Naive B cell (primary cell): ENCODE data around the gene MYO18A. TPM values are rescaled to one million over a fixed set of nuclear protein-coding genes. Genes with fewer than 3 reads are reported as not detected.

Experiments used
- ATAC-seq, 2 donors: fragments of 150-1000 bp; cut with Tn5 transposase; 2 replicates each; pipeline ENCODE4 v1.10.0; 2021; ENCODE audit warnings: low read depth in 2 of 2, mild to moderate bottlenecking in 2 of 2, moderate library complexity in 2 of 2
- DNase-seq: peaks from one replicate; pipeline ENCODE4 v3.0.0; 2022
- H3K27ac Mint-ChIP-seq, 6 donors: one replicate each; pipeline ENCODE4 v1.8.0; 2020 to 2022; ENCODE audit warnings: mild to moderate bottlenecking in 6 of 6, mixed read lengths in 6 of 6, moderate library complexity in 5 of 6, inconsistent platforms in 2 of 6
- H3K27me3 Mint-ChIP-seq, 3 donors: one replicate each; pipeline ENCODE4 v1.8.0; 2021 to 2022; ENCODE audit warnings: mixed read lengths in 3 of 3, mild to moderate bottlenecking in 1 of 3
- H3K36me3 Mint-ChIP-seq, 2 donors: one replicate each; pipeline ENCODE4 v1.8.0; 2020 to 2022; ENCODE audit warnings: mixed read lengths in 2 of 2, inconsistent platforms in 1 of 2, mild to moderate bottlenecking in 1 of 2
- H3K4me1 Mint-ChIP-seq, 3 donors: one replicate each; pipeline ENCODE4 v1.8.0; 2020 to 2022; ENCODE audit warnings: mixed read lengths in 3 of 3, inconsistent platforms in 1 of 3, mild to moderate bottlenecking in 1 of 3, moderate library complexity in 1 of 3
- H3K4me3 Mint-ChIP-seq, 8 donors: one replicate each; pipeline ENCODE4 v1.8.0; 2020 to 2022; ENCODE audit warnings: mild to moderate bottlenecking in 8 of 8, mixed read lengths in 8 of 8, moderate library complexity in 8 of 8, inconsistent platforms in 2 of 8
- H3K9me3 Mint-ChIP-seq, 7 donors: one replicate each; pipeline ENCODE4 v1.8.0; 2020 to 2022; ENCODE audit warnings: mixed read lengths in 7 of 7, mild to moderate bottlenecking in 5 of 7, inconsistent platforms in 2 of 7, moderate library complexity in 1 of 7
- polyA plus RNA-seq, 6 donors: library from polyadenylated mRNA; unstranded; fragments of 300-500 nt; fragmentation: Illumina TruSeq; gene quantifications; one replicate each; pipeline ENCODE4 v1.2.3, GENCODE V29; 2021; ENCODE audit warnings: low read depth in 6 of 6

The MYO18A gene
- polyA plus RNA-seq, 6 donors from 2014 or later, result 5.1 to 51.6 (median 17.0) TPM

DNA sequence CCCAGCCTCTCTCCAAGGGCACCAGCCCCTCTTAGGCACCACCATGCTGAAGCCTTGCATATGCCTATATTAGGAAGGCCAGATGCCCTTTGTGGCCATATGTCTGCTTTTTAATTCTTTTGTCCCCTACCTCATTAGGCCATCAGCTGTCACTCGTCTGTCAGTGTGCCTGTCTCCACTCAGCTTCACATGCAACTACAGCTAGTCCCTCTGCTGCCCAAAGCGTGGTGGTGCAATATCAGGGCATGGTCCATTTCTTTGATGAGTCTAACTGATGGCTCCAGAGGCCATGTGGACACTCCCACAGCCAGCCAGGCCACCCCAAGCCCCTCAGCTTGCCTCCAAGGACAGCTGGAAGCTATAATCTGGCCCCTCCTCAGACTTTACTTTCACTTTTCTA, 36.3 kb downstream of the MYO18A start:
- Mint-ChIP-seq H3K36me3 (no peaks in the 10 kb centered on the region), H3K4me1 (peaks cover 58 to 73% (median 70%) of the 10 kb centered on the region in 3 donors), H3K4me3 (peak overlapping the region in 2 of 8 donors; percentile 63 to 67), H3K9me3 (no peaks in the 10 kb centered on the region), H3K27me3 (no peaks in the 10 kb centered on the region), H3K27ac (peak overlapping the region in 4 of 6 donors; percentile 67 to 93 (median 82))
- DNase-seq (no peak), ATAC-seq (no peak)

DNA sequence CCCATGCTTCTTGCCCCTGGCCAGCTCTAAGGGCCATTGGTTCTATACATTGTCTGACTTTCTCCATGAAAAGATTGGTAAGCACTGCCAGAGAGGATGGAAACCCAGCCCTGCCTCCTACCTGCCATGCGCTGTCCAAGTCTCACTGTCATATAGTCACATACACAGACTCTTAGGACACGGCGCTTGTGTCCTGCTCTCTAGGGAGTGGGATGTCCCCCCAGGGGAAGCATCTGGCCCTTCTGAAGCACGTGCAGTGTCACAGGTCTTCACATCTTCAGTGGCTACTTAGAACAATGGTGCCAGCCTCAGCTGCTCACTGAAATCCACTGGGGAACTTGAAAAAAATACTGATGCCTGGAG, 38.7 kb downstream of the MYO18A start:
- DNase-seq, result no peak
- ATAC-seq, result no peak
- Mint-ChIP-seq H3K4me3 (peak overlapping the region; percentile 86 to 97 (median 95)), H3K4me1 (peaks cover 64 to 81% (median 73%) of the 10 kb centered on the region in 3 donors), H3K27me3 (no peaks in the 10 kb centered on the region), H3K36me3 (no peaks in the 10 kb centered on the region), H3K9me3 (no peaks in the 10 kb centered on the region), H3K27ac (peak overlapping the region; percentile 47 to 98 (median 97))

DNA sequence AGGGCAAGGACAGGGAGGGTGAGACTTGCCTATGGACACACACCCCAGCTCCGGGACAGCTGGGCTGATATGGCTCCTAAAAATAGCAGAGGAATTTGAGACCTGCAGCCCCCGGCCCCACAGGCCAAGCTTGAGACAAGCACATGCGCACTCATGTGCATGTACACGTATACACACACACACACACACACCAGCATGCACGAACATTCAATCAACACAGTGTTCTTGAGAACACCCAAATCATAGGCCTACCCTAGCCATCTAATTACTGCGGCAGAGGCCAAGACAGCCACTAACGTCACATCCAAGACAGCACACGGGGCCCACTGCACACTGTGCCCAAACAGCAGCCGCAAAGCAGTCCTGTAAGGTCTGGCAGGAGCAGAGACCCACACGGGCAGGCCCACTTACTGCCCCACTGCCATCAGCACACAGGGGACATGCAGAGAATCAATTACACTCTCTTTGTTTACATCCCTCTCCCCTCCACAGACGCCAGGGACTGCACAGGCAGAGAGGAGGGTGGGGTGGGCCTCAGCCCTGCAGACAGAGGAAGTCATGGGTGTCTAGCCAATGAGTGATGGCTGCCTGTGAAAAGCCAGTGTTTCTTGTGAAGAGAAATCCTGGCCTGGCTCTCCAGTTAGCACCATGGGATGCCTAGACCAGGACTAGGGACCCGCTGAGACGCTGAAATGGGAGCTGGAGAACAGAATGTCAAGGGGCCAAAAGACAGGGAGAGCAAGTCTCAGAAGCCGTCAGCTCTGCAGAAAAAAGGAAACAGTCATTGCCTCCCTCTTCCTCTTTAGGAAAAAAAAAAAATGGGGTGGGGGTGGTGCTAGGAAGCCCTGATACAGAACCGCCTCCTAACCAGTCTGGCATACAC, 39.3 kb downstream of the MYO18A start:
- DNase-seq, result peak; percentile 69
- Mint-ChIP-seq H3K9me3 (no peaks in the 10 kb centered on the region), H3K27me3 (no peaks in the 10 kb centered on the region), H3K4me3 (peak overlapping the region; percentile 86 to 97 (median 95)), H3K27ac (peak overlapping the region; percentile 47 to 98 (median 97)), H3K4me1 (peaks cover 62 to 82% (median 70%) of the 10 kb centered on the region in 3 donors), H3K36me3 (no peaks in the 10 kb centered on the region)
- peak; percentile 61 to 69 for ATAC-seq

DNA sequence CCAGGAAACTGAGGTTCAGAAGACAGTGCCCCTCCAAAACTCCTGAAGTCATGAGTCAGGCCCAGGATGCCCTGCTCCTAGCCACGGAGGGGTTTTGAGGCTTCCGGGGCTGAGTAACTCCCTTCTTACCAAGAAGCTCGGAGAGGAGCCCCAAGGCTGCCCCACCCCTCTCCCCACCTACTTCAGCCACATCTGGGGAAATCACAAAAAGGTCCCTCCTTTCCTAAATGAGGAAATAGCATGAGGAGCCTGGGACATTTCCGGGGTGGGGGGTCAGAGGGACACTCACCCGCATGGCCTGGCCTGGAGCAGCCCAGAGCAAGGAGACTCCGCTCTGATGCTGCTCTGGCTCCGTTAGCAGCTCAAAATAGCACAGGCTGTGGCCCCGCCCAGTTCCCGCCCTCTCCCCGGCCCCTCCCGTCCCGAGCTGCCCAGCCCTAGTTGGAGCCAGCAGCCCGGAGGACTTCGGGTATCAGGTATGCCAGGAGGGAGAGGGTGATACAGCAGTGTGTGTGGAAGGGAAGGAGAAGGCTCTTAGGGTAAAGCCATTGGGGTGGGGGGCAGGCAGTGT, 40.1 kb downstream of the MYO18A start:
- DNase-seq (no peak), ATAC-seq (peak; percentile 39 to 46)
- Mint-ChIP-seq H3K4me1 (peaks cover 55 to 79% (median 63%) of the 10 kb centered on the region in 3 donors), H3K4me3 (peak overlapping the region; percentile 86 to 97 (median 95)), H3K9me3 (no peaks in the 10 kb centered on the region), H3K27ac (peak overlapping the region; percentile 20 to 98 (median 97)), H3K36me3 (no peaks in the 10 kb centered on the region), H3K27me3 (no peaks in the 10 kb centered on the region)

DNA sequence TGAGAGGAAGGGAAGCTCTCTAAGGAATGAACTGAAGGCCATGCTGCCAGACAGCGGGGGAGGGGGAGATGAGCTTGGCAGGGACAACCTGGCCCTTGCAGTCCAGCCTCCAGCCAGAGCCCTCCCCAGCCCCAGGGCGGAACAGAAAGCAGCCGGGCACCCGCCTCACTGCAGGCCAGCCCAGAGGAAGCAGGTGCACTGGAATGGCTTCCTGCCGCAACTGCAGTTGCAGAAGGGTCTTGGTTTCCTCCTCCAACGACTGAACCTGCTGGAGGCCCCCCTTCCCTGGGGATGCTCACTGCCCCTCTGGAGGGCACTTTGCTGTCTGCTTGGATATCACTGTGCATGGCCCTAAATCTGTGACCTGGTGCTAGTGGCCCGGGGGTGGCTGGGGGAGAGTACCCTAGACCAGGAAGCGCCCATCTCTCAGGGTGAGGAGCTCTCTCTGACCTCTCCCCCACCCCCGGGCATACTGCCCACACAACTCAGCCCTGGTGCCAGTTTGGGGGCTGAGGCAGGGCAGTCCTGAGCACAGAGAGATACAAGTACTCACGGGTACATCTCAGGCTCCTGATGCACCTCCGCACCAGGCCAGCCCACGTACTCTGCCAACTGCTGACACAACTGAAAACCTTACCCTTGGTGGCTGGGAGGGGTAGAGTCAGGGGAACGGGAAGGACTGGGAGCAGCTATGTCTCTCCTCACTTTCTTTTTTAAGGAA, 41.1 kb downstream of the MYO18A start:
- Mint-ChIP-seq H3K4me1 (peaks cover 49 to 77% (median 57%) of the 10 kb centered on the region in 3 donors), H3K27ac (peak overlapping the region; percentile 74 to 97 (median 96)), H3K9me3 (no peaks in the 10 kb centered on the region), H3K27me3 (no peaks in the 10 kb centered on the region), H3K4me3 (peak overlapping the region; percentile 86 to 97 (median 95)), H3K36me3 (no peaks in the 10 kb centered on the region)
- peak; percentile 63 for DNase-seq
- peak; percentile 44 to 45 for ATAC-seq

DNA sequence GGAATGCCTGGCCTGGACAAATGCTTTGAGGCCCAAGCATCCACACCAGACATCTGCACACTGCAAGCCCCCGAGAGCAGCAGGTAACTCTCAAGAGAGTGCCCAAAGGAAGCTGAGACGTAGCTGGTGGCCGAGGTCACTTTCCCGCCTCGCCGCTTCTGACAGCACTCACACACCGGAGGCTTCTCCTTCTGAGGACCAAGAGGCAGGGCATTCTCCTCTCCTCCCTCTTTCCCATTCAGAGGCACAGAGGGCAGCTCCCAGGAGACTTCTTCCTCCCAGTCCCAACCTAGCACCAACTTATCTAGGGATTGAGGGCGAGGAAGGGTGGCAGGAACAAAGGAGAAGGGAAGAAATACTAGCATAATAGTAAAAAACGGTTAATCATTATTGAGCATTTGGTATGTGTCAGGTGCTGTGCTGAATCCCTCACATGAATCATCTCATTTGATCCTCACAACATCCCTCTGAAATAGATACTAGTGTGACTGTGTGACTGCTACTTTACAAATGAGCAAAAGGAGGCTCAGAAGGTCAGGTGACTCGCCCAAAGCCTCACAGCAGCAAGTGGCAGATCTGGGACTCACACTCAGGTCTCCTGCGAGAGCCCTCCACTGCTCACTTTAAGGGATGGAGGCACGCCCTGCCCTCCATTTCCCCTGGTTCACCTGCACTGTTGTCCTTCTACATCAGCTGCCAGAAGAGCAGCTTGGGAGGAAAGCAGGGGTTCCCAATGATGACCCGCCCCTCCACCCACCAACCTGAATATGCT, 41.8 kb downstream of the MYO18A start:
- Mint-ChIP-seq H3K9me3 (no peaks in the 10 kb centered on the region), H3K27me3 (no peaks in the 10 kb centered on the region), H3K27ac (peak overlapping the region; percentile 74 to 97 (median 94)), H3K4me3 (peak overlapping the region; percentile 86 to 97 (median 95)), H3K4me1 (peaks cover 44 to 74% (median 54%) of the 10 kb centered on the region in 3 donors), H3K36me3 (no peaks in the 10 kb centered on the region)
- DNase-seq (no peak), ATAC-seq (peak; percentile 9 to 20)

DNA sequence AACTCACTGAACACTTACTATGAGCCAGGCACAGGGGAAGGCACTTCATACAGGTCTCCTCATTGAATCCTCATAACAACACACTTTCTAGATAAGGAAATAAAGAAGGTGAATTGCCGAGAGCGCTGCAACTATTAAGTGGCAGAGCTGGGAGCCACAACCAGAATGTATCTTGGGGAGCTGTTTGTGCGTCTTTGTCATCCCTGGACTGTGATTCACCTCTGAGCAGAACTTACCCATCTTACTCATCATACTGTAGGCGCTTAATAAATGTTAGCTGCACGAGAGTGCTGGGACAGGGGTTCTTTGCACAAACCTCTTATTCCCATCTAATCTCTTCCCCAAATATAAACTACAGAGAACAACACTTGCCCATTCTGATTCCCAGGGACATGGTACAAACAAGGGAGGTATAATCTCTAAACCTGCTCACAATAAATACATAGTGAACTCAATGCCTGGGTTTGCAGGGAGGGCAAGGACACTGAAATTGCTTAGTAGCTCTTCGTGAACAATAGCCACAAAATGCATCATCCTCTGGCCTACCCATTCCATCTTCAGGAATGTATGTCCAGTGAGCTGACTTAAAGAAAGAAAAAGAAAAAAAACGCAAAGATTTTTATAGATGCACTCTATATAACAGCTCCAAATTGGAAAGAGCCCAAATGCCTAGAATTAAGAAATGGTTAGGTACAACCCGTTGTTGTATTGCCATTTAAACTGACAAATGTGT, 43.0 kb downstream of the MYO18A start:
- H3K9me3 Mint-ChIP-seq, result no peaks in the 10 kb centered on the region
- H3K36me3 Mint-ChIP-seq, result no peaks in the 10 kb centered on the region
- no peak for DNase-seq
- H3K4me3 Mint-ChIP-seq, result peak overlapping the region in 5 of 8 donors; percentile 56 to 94 (median 86)
- peaks cover 47 to 65% (median 65%) of the 10 kb centered on the region in 3 donors for H3K4me1 Mint-ChIP-seq
- no peaks in the 10 kb centered on the region for H3K27me3 Mint-ChIP-seq
- ATAC-seq, result no peak
- peak overlapping the region; percentile 34 to 91 (median 68) for H3K27ac Mint-ChIP-seq

DNA sequence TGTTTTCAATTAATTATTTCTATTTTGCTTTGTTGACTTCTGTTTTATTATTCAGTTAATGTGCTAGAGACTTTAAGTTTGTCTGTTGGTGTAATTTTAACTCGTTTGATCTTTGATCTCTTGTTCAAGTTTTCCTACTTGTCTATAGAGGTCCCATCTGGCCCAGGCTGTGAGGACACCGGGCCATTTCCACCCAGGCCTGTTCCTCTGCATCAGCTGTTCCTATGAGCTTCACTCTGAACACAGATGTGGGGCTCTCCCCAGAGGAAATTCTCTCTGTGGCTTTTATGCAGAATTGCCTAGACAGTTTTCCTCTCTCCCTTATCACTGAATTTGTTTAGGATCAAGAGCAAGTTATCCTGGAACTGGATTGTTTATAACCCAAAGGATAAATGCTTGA, 44.7 kb downstream of the MYO18A start:
- Mint-ChIP-seq H3K27ac (no peak overlapping the region), H3K9me3 (no peaks in the 10 kb centered on the region)

DNA sequence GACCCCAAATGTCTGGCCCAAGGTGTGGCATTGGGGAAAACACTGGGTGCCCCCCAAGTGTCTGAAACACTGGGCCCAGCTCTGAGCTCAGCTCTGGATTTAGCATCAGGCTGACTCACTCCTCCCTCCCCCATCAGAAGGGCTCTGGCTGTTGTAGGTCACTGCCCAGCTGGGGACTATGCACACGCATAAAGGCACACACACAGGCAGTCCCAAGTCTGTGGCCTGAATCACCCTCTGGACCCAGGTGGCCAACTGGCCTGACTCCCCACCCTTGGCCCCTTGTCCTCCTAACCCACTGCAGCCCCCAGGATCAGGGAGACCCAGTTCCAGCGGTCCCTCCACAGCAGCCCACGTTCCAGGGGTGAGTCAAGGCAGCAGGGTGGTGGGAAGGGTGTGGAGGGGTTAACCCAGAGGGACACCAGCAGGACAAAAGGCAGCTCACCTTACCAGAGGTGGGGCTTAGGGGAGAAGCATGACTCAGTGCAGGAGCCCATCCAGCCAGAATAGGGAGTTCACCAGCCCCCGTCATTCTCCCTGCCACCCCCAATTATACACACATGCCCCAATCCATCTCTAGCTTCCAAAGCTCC, 47.0 kb downstream of the MYO18A start:
- ATAC-seq, result no peak

More for the DNA sequence above, 44.7 kb downstream of the MYO18A start:
- Mint-ChIP-seq H3K27me3 (no peaks in the 10 kb centered on the region), H3K4me3 (no peak overlapping the region), H3K36me3 (no peaks in the 10 kb centered on the region), H3K4me1 (peaks cover 44 to 69% (median 60%) of the 10 kb centered on the region in 3 donors)
- ATAC-seq (no peak), DNase-seq (no peak)

DNA sequence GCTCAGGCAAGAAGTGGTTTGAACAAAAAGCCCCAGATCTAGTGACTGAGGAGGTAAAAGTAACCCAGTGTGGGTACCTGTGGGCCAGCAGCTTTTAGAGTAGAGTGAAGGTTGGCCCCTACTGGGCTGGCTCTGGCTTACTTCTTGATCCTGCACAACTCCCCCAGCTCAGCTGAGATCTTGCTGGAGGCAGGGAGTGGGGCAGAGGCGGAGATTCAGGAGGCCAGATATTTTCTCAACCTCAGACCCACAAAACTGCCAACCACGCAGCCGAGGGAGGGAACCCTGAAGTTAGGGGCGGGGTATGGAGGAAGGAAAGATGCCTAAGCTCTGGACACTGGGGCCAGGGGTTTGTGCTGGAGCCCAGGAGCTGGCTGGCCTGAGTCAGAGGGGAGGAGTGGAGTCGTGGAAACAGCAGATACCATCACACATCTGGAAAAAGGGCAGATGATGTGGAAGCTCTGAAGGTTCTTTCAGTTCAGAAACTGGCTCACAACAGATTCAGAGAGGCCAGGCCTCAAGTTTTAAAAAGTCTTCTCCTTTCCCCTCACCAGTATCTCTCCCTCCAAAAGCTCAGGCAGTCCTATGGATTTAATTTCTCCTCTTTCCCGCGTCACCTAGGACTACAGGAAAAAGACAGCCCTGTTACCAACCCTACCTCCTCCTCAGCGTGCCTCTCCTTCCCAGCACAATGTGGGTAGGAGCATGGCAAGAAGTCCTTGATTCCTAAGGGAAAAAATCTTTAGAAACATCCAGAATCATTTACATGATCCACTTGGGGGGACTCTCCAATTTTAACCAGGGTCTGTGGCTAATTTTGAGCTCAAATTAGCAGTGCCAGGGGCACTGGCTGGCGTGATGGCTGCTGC, 48.1 kb downstream of the MYO18A start:
- Mint-ChIP-seq H3K9me3 (no peaks in the 10 kb centered on the region), H3K4me3 (no peak overlapping the region), H3K4me1 (peaks cover 23 to 40% (median 35%) of the 10 kb centered on the region in 3 donors), H3K27ac (peak overlapping the region in 4 of 6 donors; percentile 39 to 82 (median 69)), H3K27me3 (no peaks in the 10 kb centered on the region), H3K36me3 (peaks cover 0 to 7% of the 10 kb centered on the region in 2 donors)
- DNase-seq (no peak), ATAC-seq (no peak)

More for the DNA sequence above, 47.0 kb downstream of the MYO18A start:
- Mint-ChIP-seq H3K27me3 (no peaks in the 10 kb centered on the region), H3K9me3 (no peaks in the 10 kb centered on the region), H3K4me1 (peaks cover 35 to 52% (median 47%) of the 10 kb centered on the region in 3 donors), H3K27ac (peak overlapping the region in 1 of 6 donors; percentile 75), H3K4me3 (peak overlapping the region in 1 of 8 donors; percentile 9), H3K36me3 (peaks cover 0 to 7% of the 10 kb centered on the region in 2 donors)
- no peak for DNase-seq

DNA sequence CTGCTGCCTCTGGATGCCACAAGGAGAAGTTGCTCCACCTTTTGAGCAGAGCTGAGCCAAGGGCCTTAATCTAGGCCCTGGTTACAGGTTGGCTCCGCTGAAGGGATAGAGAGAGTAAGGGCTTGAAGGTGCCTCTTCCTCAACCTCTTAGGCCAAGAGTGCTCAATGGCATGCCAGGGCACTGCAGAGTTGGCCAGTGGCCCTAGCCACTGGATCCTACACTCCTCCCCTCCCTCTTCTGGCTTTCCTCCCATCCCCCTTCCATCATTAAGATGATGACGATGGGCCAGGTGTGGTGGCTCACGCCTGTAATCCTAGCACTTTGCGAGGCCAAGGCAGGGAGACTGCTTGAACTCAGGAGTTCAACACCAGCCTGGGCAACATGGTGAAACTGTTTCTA, 50.5 kb downstream of the MYO18A start:
- H3K4me3 Mint-ChIP-seq, result no peak overlapping the region
- H3K27ac Mint-ChIP-seq, result peak overlapping the region in 1 of 6 donors; percentile 82
- ATAC-seq (no peak), DNase-seq (no peak)
- no peaks in the 10 kb centered on the region for H3K9me3 Mint-ChIP-seq
- H3K27me3 Mint-ChIP-seq, result no peaks in the 10 kb centered on the region
- H3K4me1 Mint-ChIP-seq, result peaks cover 24 to 48% (median 31%) of the 10 kb centered on the region in 3 donors
- peaks cover 0 to 7% of the 10 kb centered on the region in 2 donors for H3K36me3 Mint-ChIP-seq
